ENCODE measurements around the gene JPH2.

DNA sequence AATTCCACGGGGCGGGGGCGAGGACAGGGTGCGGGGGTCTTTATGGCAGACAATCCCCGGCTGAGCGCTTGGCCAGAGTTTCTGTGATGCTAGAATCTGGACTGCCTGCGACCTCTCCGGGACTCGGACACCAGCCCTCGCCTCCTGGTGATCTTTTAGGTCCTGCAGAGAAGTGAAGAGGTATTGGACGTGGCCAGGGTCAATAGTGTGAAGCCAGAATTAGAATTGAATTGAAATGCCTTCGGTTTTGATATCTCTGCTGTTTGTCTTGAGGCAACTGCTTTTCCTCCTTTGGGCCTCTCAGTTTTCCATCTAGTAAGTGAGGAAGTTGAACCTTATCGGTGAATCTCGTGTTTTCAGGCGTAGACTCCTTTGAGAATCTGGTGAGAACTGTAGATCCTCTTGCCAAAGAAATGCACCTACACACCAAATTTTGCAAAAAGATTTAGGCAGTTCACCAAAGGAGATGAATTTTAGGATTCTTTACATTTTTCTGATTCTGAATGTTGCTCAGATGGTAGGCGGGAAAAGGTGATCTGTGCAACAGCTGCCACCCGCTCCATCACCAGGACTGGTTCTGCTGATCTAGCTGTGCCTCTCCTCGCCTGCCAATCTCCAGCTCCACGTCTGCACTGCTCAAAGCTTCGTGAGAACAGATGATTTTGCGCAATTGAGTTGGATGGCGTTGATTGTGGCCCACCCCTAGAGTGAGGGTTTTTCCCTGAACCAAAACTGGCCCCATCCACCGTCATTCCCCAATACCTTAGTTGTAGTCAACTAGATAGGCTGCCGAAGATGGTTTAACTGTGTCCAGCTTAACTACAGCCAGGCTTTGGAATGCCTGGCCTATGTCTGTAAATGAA is 24.4 kb upstream of the JPH2 start:
- TF ChIP-seq CTCF (IDR thresholded peaks at IDR 0.05) (no peak), POLR2A (IDR thresholded peaks at IDR 0.05) (no peak)
